IMR-90 (cell line): ENCODE measurements around the gene GSG1L. TPM values are rescaled to one million over a fixed set of nuclear protein-coding genes. Genes with fewer than 3 reads are reported as not detected.

Experiments used
- ATAC-seq: fragments of 200-7000 bp; cut with Tn5 transposase; 2 replicates; pipeline ENCODE4 v1.9.1; 2020; ENCODE audit warnings: low read depth, mild to moderate bottlenecking, moderate library complexity
- BruUV-seq: library from RNA; stranded (reverse); fragments of 400-500 nt; replicated peaks from 2 replicates; lab custom pipeline; 2021; lab: Mats Ljungman, UMichigan
- CTCF ChIA-PET: fragments of 300-600 bp; formaldehyde crosslinking; extraction: SDS; loops from one replicate; lab custom pipeline; 2021; ENCODE audit warnings: antibody characterized with exemption; lab: Yijun Ruan, JAX
- POLR2A ChIA-PET: fragments of 300-600 bp; sonication (Branson Sonifier 250); formaldehyde crosslinking; loops from one replicate; lab custom pipeline; 2022; ENCODE audit warnings: antibody characterized with exemption; ENCODE audit not compliant: unreplicated experiment; lab: Charles Lee
- DNase-seq: peaks from one replicate; pipeline ENCODE4 v3.0.0; 2013
- H2AFZ ChIP-seq: replicated peaks from 2 replicates; pipeline ENCODE3; 2013; ENCODE audit warnings: low read length, mild to moderate bottlenecking; ENCODE audit not compliant: poor library complexity
- H2AK5ac ChIP-seq: 2 replicates; pipeline ENCODE4 v1.6.1; 2013; ENCODE audit warnings: low read depth, low read length, inconsistent platforms
- H2AK9ac ChIP-seq: replicated peaks from 2 replicates; pipeline ENCODE3; 2013; ENCODE audit warnings: mild to moderate bottlenecking, low read depth, low read length, moderate library complexity; ENCODE audit not compliant: poor library complexity
- H2BK120ac ChIP-seq: 2 replicates; pipeline ENCODE4 v1.6.1; 2013; ENCODE audit warnings: low read depth, low read length, inconsistent platforms
- H2BK15ac ChIP-seq: 3 replicates; pipeline ENCODE4 v1.6.1; 2013; ENCODE audit warnings: low read depth, low read length, inconsistent platforms
- H2BK20ac ChIP-seq: 2 replicates; pipeline ENCODE4 v1.6.1; 2013; ENCODE audit warnings: low read depth, mild to moderate bottlenecking, inconsistent platforms, low read length, moderate library complexity
- H2BK5ac ChIP-seq: 2 replicates; pipeline ENCODE4 v1.6.1; 2013; ENCODE audit warnings: mild to moderate bottlenecking, low read depth, low read length, inconsistent platforms; ENCODE audit not compliant: poor library complexity, severe bottlenecking
- H3K14ac ChIP-seq: replicated peaks from 2 replicates; pipeline ENCODE4 v1.6.1; 2013; ENCODE audit warnings: low read depth, low read length, inconsistent platforms
- H3K18ac ChIP-seq: 2 replicates; pipeline ENCODE4 v1.6.1; 2013; ENCODE audit warnings: low read depth, low read length, control low read depth
- H3K23ac ChIP-seq: 2 replicates; pipeline ENCODE4 v1.6.1; 2013; ENCODE audit warnings: low read depth, low read length, inconsistent platforms
- H3K27ac ChIP-seq: 2 replicates; pipeline ENCODE4 v1.5.1; 2013; ENCODE audit warnings: mild to moderate bottlenecking, control low read depth, low read length; ENCODE audit not compliant: insufficient read depth
- H3K27me3 ChIP-seq: 2 replicates; pipeline ENCODE4 v1.6.1; 2013; ENCODE audit warnings: low read length; ENCODE audit not compliant: control insufficient read depth, insufficient read depth
- H3K36me3 ChIP-seq: 2 replicates; pipeline ENCODE4 v1.6.1; 2013; ENCODE audit warnings: low read length, mixed read lengths; ENCODE audit not compliant: control insufficient read depth, insufficient read depth
- H3K4ac ChIP-seq: 2 replicates; pipeline ENCODE4 v1.6.1; 2013; ENCODE audit warnings: low read depth, low read length, inconsistent platforms
- H3K4me1 ChIP-seq: 2 replicates; pipeline ENCODE4 v1.6.1; 2013; ENCODE audit warnings: low read length, mixed read lengths; ENCODE audit not compliant: control insufficient read depth, insufficient read depth
- H3K4me2 ChIP-seq: 2 replicates; pipeline ENCODE4 v1.6.1; 2013; ENCODE audit warnings: low read depth, mild to moderate bottlenecking, control low read depth, low read length, moderate library complexity
- H3K4me3 ChIP-seq: 2 replicates; pipeline ENCODE4 v1.5.1; 2013; ENCODE audit warnings: low read depth, mild to moderate bottlenecking, control low read depth, low read length, moderate library complexity; ENCODE audit not compliant: insufficient read depth
- H3K56ac ChIP-seq: 2 replicates; pipeline ENCODE4 v1.6.1; 2013; ENCODE audit warnings: low read length, inconsistent platforms; ENCODE audit not compliant: insufficient read depth; ENCODE audit errors: extremely low read depth
- H3K79me1 ChIP-seq, 2 experiments: 2 replicates each; pipeline ENCODE4 v1.6.1; 2013; ENCODE audit warnings: low read length in 2 of 2, inconsistent platforms in 1 of 2, low read depth in 1 of 2
- H3K9ac ChIP-seq: 2 replicates; pipeline ENCODE4 v1.6.1; 2013; ENCODE audit warnings: low read depth, low read length, control low read depth
- H3K9me1 ChIP-seq: 2 replicates; pipeline ENCODE4 v1.6.1; 2013; ENCODE audit warnings: low read length, inconsistent platforms; ENCODE audit not compliant: insufficient read depth
- H3K9me3 ChIP-seq: 2 replicates; pipeline ENCODE4 v1.6.1; 2013; ENCODE audit warnings: low read length; ENCODE audit not compliant: control insufficient read depth, insufficient read depth
- H4K20me1 ChIP-seq: 2 replicates; pipeline ENCODE4 v1.6.1; 2013; ENCODE audit warnings: low read length, inconsistent platforms; ENCODE audit not compliant: insufficient read depth
- H4K5ac ChIP-seq: 2 replicates; pipeline ENCODE4 v1.6.1; 2013; ENCODE audit warnings: mild to moderate bottlenecking, low read depth, low read length, control low read depth
- H4K8ac ChIP-seq, 2 experiments: 2 replicates each; pipeline ENCODE4 v1.6.1; 2013; ENCODE audit warnings: low read depth in 2 of 2, low read length in 2 of 2, control low read depth in 1 of 2, inconsistent platforms in 1 of 2
- H4K91ac ChIP-seq: 2 replicates; pipeline ENCODE4 v1.6.1; 2013; ENCODE audit warnings: low read depth, low read length, inconsistent platforms; ENCODE audit not compliant: insufficient read depth
- CEBPB ChIP-seq: IDR thresholded peaks from 2 replicates; pipeline ENCODE4 v1.6.1; 2012; ENCODE audit warnings: low read depth, low read length, improper control_type of control experiment
- CHD1 ChIP-seq: IDR thresholded peaks from 2 replicates; pipeline ENCODE4 v1.6.1; 2012; ENCODE audit warnings: low read depth, low read length, improper control_type of control experiment
- FOS ChIP-seq: fragments of 150-350 bp; IDR thresholded peaks from 2 replicates; pipeline ENCODE4 v1.6.1; 2016; ENCODE audit warnings: low read depth, low read length
- MXI1 ChIP-seq: IDR thresholded peaks from 2 replicates; pipeline ENCODE4 v1.6.1; 2012; ENCODE audit warnings: low read depth, mild to moderate bottlenecking, low read length, moderate library complexity, borderline replicate concordance
- NFE2L2 ChIP-seq: fragments of 150-350 bp; IDR thresholded peaks from 2 replicates; pipeline ENCODE4 v1.6.1; 2016; ENCODE audit warnings: low read depth, mild to moderate bottlenecking, low read length
- RAD21 ChIP-seq: IDR thresholded peaks from 2 replicates; pipeline ENCODE4 v1.6.1; 2012; ENCODE audit warnings: low read length, improper control_type of control experiment
- RCOR1 ChIP-seq: IDR thresholded peaks from 2 replicates; pipeline ENCODE4 v1.6.1; 2012; ENCODE audit warnings: mild to moderate bottlenecking, low read length, improper control_type of control experiment; ENCODE audit not compliant: insufficient replicate concordance
- RFX5 ChIP-seq: IDR thresholded peaks from 2 replicates; pipeline ENCODE4 v1.8.0; 2012; ENCODE audit warnings: low read depth, mild to moderate bottlenecking, low read length, moderate library complexity
- SMC3 ChIP-seq: fragments of 150-350 bp; IDR thresholded peaks from 2 replicates; pipeline ENCODE4 v1.6.1; 2016; ENCODE audit warnings: low read depth, mild to moderate bottlenecking, antibody characterized with exemption, low read length, moderate library complexity
- WGBS, 2 experiments: methylation state at CpG; one replicate each; pipeline versions ENCODE4 v1.1.5 to v1.1.7; 2013; ENCODE audit warnings: missing lambda C conversion rate in 2 of 2; ENCODE audit not compliant: insufficient read length in 1 of 2; ENCODE audit errors: extremely low coverage in 2 of 2; 5-methylcytosine and 5-hydroxymethylcytosine counted together
- dilution Hi-C: fragments of 300-500 bp; cut with HindIII; formaldehyde crosslinking; loops from one replicate; pipeline ENCODE4 v1.14.3; 2018; ENCODE audit warnings: low sequenced_read_pairs; ENCODE audit not compliant: unreplicated experiment
- in situ Hi-C: fragments of 300-500 bp; cut with MboI; formaldehyde crosslinking; loops from 3 replicates; pipeline ENCODE4 v1.14.3; 2019; ENCODE audit warnings: low sequenced_read_pairs, inconsistent platforms, mixed read lengths
- intact Hi-C: fragments of 100-400 bp; cut with micrococcal nuclease; formaldehyde crosslinking; loops from 2 replicates; pipeline ENCODE4 v1.10.0; 2022
- polyA plus RNA-seq, 3 experiments: library from polyadenylated mRNA; depleted of rRNA; stranded (reverse); fragments of >200 nt; gene quantifications; 2 replicates each; pipeline ENCODE4 v1.2.3, GENCODE V29; 2012; ENCODE audit warnings: low replicate concordance in 1 of 3
- total RNA-seq: library from RNA; depleted of rRNA; stranded (reverse); fragments of >200 nt; gene quantifications from 2 replicates; pipeline ENCODE4 v1.2.3, GENCODE V29; 2012
- TF ChIP-seq, protein P1 (sequence below): fragments of 150-350 bp; IDR thresholded peaks from 2 replicates; pipeline ENCODE4 v1.6.1; 2017; ENCODE audit warnings: mild to moderate bottlenecking, antibody characterized with exemption, low read length, low read depth
- TF ChIP-seq, protein P2 (sequence below): fragments of 150-350 bp; IDR thresholded peaks from 2 replicates; pipeline ENCODE4 v1.6.1; 2016; ENCODE audit warnings: low read depth, mild to moderate bottlenecking, low read length, moderate library complexity, borderline replicate concordance
- TF ChIP-seq, protein P3 (sequence below): conservative IDR thresholded peaks from 2 replicates; pipeline ENCODE4 v1.5.1; 2012; ENCODE audit warnings: mild to moderate bottlenecking, low read depth, low read length, improper control_type of control experiment

The GSG1L gene
- total and polyA plus RNA-seq, 2 of the 4 experiments (the other 2 are of a cell fraction) = not detected

DNA sequence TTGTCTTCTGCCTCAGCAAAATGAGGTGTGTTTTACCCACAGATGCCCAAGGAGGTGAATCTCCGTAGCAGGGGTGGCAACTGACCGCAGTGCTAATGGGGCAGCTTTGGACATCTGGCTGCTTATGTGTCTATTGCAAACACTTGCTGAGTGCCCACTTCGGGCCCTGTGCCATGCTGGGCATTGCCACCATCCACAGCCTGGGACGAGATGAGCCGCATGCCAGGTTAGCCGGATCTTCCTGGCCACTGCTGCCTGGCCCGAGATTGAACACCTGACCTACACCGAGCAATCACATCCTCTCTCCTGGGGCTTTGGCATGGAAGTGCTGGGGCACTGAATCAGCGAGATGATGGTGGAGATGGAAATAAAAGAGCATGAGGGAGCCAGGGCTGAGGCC lies 238.7 kb downstream of the GSG1L start (continued):
- TF ChIP-seq, protein P1, sequence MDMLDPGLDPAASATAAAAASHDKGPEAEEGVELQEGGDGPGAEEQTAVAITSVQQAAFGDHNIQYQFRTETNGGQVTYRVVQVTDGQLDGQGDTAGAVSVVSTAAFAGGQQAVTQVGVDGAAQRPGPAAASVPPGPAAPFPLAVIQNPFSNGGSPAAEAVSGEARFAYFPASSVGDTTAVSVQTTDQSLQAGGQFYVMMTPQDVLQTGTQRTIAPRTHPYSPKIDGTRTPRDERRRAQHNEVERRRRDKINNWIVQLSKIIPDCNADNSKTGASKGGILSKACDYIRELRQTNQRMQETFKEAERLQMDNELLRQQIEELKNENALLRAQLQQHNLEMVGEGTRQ = no peak

- Histone ChIP-seq H2BK15ac (no peak overlapping the region), H2AFZ (no peak overlapping the region), H2BK20ac (no peak overlapping the region), H4K20me1 (no peaks in the 10 kb centered on the region), H3K14ac (no peak overlapping the region), H2BK120ac (no peak overlapping the region), H3K27ac (no peak overlapping the region), H3K4me3 (no peak overlapping the region), H3K23ac (no peak overlapping the region), H2AK5ac (no peak overlapping the region), H4K8ac (no peak overlapping the region), H4K91ac (no peak overlapping the region), H3K9me3 (no peaks in the 10 kb centered on the region), H3K9ac (no peak overlapping the region), H3K27me3 (peaks cover 20% of the 10 kb centered on the region), H3K4ac (no peak overlapping the region), H3K56ac (no peak overlapping the region), H3K18ac (no peak overlapping the region), H3K4me2 (no peak overlapping the region), H2BK5ac (no peak overlapping the region), H2AK9ac (no peak overlapping the region), H4K5ac (no peak overlapping the region), H3K79me1 (no peaks in the 10 kb centered on the region), H3K9me1 (no peaks in the 10 kb centered on the region), H3K4me1 (no peaks in the 10 kb centered on the region), H3K36me3 (no peaks in the 10 kb centered on the region)
- intact Hi-C loops (no loop called here), dilution Hi-C loops (no loop called here), in situ Hi-C loops (no loop called here)
- ATAC-seq (no peak), DNase-seq (no peak)
- POLR2A ChIA-PET = no interaction called here
- WGBS, 2 experiments = 83% methylated on average over 2 of the region's 7 CpGs; no CpG with 5 or more reads in 1 of the 2 experiments
- TF ChIP-seq CHD1 (no peak), NFE2L2 (no peak), RCOR1 (no peak), FOS (no peak), RAD21 (no peak), MXI1 (no peak), CEBPB (no peak), RFX5 (no peak), SMC3 (no peak)
- TF ChIP-seq, protein P2, sequence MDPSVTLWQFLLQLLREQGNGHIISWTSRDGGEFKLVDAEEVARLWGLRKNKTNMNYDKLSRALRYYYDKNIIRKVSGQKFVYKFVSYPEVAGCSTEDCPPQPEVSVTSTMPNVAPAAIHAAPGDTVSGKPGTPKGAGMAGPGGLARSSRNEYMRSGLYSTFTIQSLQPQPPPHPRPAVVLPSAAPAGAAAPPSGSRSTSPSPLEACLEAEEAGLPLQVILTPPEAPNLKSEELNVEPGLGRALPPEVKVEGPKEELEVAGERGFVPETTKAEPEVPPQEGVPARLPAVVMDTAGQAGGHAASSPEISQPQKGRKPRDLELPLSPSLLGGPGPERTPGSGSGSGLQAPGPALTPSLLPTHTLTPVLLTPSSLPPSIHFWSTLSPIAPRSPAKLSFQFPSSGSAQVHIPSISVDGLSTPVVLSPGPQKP = no peak
- TF ChIP-seq, protein P1 = no peak
- TF ChIP-seq, protein P3, sequence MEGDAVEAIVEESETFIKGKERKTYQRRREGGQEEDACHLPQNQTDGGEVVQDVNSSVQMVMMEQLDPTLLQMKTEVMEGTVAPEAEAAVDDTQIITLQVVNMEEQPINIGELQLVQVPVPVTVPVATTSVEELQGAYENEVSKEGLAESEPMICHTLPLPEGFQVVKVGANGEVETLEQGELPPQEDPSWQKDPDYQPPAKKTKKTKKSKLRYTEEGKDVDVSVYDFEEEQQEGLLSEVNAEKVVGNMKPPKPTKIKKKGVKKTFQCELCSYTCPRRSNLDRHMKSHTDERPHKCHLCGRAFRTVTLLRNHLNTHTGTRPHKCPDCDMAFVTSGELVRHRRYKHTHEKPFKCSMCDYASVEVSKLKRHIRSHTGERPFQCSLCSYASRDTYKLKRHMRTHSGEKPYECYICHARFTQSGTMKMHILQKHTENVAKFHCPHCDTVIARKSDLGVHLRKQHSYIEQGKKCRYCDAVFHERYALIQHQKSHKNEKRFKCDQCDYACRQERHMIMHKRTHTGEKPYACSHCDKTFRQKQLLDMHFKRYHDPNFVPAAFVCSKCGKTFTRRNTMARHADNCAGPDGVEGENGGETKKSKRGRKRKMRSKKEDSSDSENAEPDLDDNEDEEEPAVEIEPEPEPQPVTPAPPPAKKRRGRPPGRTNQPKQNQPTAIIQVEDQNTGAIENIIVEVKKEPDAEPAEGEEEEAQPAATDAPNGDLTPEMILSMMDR = no peak
- BruUV-seq = no TSS peak
- CTCF ChIA-PET = no interaction called here
Observed at GRCh38 chr16:27824006-27824405, 239.5 kb downstream of the GSG1L start.
